Fibroblast of skin of right biceps (primary cell): ENCODE measurements around the gene TMEM273.

Source experiments
- DNase-seq: peaks from one replicate; pipeline ENCODE4 v3.0.0-alpha.2; 2013

Gene TMEM273

DNA sequence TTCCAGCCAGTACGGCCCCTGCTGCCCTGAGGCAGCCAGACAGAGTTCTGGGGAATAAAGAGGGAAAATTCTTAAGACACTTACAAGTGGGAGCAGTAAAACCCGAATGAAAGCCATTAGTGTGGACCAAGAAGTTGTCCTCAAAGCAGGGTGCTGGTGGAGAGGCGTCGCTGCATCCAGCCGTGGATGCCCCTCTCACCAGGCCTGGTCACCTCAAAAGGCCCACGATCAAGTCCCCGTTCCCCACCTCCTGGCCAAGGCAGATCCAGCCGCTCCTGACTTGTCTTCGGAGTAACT, 73.5 kb downstream of the TMEM273 start:
- DNase-seq, result no peak

DNA sequence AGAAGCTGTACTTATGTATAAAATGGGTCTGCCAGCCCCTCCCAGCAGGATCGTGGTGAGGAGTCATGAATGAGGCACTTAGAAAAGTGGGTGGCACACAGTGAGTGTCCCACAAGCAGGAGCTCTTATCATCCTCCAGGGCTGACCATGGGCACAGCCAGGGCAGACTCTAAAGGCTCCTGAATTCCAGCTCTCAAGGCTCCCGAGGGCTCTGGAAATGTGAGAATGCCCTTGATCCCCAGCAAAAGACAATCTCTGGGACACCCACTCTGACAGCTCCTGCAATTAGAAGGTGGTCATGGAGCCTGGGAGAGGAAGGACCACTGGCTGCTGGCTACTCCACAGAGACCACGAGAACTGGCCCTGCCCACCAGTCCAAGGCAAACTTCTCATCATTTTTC, 74.5 kb downstream of the TMEM273 start:
- DNase-seq, result peak; percentile 35

DNA sequence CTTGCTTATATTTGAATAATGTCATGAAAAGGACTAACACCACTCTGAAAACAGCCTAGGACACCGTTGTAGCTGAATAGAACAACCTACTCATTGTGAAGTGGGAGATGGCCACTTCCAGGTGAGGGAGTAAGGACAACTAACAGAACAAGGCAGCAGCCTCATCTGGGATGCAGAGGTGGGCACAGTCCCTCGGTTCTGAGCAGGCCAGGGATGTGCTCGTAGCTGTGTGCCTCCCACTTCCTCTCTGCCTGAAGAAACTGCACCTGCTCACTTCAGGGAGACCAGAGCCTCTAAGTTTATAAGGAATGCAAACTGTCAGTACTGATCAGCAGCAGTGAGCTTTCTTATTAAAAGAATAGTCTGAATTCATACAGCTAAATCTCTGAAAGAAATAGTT, 75.3 kb downstream of the TMEM273 start:
- no peak for DNase-seq

DNA sequence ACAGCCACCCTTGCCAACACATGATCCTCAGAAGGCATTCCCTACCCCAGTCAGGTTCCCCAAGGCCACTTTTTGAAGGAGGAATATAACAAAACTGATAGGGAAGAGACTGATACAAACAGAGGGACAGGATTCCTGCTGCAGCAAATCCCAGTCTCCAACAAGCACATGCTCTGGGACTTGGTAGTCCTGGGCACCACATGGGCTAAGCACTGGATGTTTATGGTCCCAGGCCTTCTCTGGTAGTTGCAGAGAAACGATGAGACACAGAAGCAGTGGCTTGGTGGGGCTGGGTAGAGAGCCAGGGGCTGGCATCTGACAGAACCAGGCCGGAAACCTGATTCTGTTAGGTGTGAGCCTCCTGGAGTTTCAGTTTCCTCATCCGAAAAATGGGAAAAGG, 76.1 kb downstream of the TMEM273 start:
- no peak for DNase-seq

DNA sequence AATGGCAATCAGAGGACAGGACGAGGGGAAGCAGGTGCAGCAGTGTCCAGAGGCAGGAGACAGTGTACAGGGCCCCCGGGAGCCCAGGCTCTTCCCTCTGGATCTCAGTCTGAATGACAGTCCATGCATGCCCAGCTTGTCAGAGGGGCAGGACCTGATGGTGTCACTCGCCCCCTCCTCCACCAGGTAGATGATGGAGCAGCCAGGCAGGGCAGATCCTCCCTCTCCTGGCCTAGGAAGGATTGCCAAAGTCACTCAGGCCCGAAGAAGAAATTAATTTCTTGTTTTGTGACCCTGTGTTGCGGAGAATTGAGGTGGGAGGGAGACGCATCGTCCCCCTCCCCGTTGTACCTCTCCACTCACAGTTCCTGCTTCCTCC, 76.9 kb downstream of the TMEM273 start:
- DNase-seq, result no peak

DNA sequence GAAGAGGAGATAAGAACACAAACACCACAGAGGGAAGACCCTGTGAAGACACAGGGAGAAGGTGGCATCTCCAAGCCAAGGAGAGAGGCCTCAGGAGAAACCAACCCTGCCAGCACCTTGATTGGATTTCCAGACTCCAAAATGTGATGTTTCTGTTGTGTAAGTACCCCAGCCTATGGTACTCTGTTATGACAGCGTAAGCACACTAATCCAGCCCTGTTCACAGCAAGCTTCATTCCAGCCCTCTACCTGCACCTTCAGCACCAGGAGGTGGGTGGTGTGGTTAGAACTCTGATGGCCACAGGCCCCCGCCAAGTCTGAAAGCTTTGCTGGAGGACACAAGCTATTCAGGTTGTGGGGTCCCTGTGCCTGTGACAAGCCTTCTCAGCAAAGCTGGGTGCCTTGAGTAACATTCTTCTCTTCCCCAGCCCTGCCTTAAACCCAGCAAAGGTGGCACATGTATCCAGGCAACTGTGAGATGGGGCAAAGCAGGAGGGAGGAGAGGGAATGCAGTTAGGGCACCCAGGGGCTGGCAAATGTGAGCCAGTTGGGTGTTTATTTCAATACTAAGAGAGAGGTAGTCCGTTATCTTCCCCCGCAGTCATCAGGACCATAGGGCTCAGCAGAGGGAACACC, 77.4 kb downstream of the TMEM273 start:
- DNase-seq, result no peak

DNA sequence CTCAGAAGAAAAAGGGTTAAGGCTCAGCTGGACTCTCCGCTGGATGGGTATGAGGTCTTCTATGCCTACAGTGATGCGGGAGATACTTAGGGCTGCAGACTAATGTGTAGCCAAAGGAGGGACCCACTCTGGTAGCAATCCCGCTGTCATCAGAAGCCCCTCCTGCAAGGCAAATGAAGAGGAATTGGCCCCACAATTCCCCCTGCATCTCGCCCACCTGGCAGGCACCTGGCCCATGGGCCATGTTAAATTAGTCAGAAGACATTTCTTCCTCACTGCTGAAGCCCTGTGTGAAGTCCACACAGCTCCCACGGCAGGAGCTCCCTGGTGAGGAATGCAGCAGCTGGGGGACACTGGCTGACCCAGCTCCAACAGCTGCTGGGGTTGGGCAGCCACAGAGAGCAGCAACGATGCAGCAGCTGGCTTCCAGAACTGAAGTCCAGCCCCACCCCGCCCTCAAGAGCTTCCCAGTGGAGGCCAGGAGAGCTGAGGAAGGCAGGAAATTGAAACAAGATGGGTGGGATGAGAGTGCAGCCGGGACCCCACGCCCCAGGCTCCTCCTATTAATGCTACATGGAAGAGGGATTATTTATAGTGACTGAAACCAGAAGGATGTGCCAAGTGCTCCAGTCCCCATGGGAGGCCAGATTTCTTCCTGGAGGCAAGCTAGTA, 78.4 kb downstream of the TMEM273 start:
- DNase-seq, result peak; percentile 83

DNA sequence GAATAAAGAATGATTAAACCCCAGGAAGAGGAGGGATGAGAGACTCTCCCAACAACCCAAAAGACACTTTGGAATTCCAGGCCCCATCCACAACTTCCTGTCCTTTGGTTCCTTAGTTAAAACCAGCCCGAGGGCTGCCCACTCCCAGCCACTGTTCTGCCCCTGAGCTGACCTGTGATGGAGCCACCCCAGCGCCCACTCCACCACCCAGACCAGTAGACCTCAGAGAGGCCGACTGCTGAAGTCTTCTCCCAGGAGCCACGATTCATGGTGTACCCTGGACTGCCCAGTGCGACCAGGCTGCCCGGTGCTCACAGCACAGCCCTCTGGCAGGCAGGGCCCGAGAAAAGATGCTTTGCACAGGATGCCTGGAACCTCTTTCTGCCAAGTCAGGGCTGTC, 79.5 kb downstream of the TMEM273 start:
- DNase-seq, result no peak

DNA sequence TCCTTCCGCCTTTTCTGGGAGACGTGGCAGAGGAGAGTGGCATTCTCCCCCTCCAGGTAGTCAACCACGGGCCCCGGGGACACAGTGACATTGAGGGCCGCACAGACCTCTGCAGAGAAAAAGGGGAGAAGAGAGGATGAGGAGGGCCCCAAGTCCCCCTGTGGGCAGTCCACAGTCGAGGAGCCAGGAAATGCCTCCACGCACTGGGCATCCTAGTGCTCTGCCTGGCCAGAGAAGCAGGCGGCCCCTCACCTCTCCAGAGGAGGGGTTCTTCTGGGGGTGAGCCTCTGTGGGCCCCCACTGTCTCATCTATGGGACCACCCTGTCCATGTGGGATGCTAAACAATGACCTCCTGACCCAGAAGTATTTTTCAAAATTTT, 80.3 kb downstream of the TMEM273 start:
- DNase-seq, result no peak

DNA sequence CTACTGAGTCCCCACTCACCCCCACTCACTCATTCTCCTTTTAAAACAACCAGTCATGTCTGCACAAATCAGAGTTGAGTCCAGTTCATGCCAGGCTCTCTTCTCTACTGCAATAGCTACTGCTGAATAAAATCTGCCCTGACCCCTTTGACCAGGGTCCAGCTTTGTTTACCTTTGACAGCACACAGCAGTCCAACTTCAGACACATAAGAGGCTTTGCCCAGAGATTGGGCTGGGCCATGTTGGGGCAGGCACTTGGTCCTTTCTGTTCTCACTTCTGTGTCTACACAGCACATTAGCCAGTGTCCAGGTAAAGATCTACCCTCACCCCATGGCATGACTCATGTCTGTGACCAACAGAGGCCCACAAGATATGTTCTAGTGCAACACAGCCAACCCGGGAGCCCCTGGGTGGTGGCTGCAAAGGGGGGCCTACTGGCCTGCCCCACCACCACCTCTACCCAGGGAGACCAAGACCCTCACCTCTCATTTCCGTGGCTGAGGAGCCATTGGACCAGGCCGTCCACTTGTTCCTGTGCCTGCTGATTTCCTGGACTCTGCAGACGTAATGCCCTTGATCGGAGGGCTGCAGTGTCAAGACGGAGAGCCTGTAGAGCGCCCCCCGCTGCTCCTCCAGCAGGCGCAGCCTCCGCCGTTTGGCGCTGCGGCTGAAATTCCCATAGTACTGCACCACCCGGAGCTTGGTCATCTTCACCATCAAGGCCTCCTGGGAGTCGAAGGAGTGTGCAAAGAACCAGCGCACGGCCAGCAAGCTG, 80.9 kb downstream of the TMEM273 start:
- no peak for DNase-seq

DNA sequence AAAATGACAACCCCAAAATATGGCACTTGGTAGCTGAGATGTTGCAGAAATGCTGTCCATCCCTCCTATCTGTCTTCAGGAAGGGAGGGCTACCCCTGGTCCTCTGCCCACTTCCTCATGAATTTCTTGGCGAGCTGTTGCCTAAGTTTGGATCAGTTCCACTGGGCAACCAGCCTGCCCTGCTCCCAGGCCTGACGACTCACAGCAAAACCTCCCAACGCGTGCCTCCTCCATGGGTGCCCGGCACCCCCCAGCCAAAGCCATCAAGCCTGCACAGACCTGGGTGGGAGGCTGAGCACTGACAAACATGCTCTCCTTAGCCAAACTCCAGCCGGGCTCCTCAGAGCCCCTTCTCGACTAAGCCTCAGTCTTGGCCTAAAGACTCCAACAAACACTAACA, 81.7 kb downstream of the TMEM273 start:
- no peak for DNase-seq

DNA sequence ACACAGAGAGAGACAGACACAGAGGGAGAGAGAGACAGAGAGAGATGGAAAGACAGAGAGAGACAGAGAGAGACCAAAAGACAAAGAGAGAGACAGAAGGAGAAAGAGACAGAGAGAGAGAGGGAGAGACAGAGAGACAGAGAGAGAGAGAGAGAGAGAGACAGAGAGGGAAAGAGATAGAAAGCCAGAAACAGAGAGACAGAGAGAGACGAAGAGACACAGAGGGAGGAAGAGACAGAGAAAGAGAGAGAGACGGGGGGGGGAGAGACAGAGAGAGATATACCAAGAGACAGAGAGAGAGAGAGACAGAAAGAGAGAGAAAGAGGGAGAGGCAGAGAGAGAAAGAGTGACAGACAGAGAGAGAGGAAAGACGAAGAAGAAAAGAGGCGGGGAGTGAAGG, 83.1 kb downstream of the TMEM273 start:
- DNase-seq, result no peak
